ENCODE results near the gene HNRNPUL1. TPM values are rescaled to one million over a fixed set of nuclear protein-coding genes. Genes with fewer than 3 reads are reported as not detected.

Gene HNRNPUL1
- total RNA-seq, 1 experiment from 2014 or later: 158 TPM

- peaks cover 7% of the 10 kb centered on the region; the same call in 1 of the 2 replicates for H4K20me1 ChIP-seq (ENCODE audit: low read length)
- H3K4me2 ChIP-seq (ENCODE audit: low read length): no peak overlapping the region
- H3K36me3 ChIP-seq (ENCODE audit: low read depth, low read length): peaks cover 53% of the 10 kb centered on the region
- no peaks in the 10 kb centered on the region for H3K9me3 ChIP-seq (ENCODE audit: low read length)
- H3K9me2 ChIP-seq (replicated peaks; ENCODE audit: low read length): no peaks in the 10 kb centered on the region
- CTCF ChIA-PET: no interaction called here
- no peaks in the 10 kb centered on the region for H3K27me3 ChIP-seq (ENCODE audit: low read length)
- no peak for TF ChIP-seq CTCF (conservative IDR thresholded peaks at IDR 0.05; ENCODE audit: low read depth, low read length)
- TF ChIP-seq EZH2phosphoT487 (IDR thresholded peaks at IDR 0.05; ENCODE audit: borderline replicate concordance, low read length): no peak
- no peak for TF ChIP-seq EZH2 (IDR thresholded peaks at IDR 0.05; ENCODE audit: low read length, unreplicated experiment)
- POLR2A ChIA-PET (ENCODE audit: unreplicated experiment): no interaction called here
- H3K27ac ChIP-seq (ENCODE audit: low read length): no peak overlapping the region
- no TSS peak for BruUV-seq (replicated peaks)
- intact Hi-C loops (cut with micrococcal nuclease): no loop called here
- no peaks in the 10 kb centered on the region for H3F3A ChIP-seq (ENCODE audit: low read length, unreplicated experiment)
- no peak overlapping the region for H3K4me3 ChIP-seq (ENCODE audit: low read length)
- ATAC-seq (no peak), DNase-seq (no peak)
- H2AFZ ChIP-seq (ENCODE audit: low read length): no peak overlapping the region
- peaks cover 16% of the 10 kb centered on the region for H3K4me1 ChIP-seq (ENCODE audit: insufficient read depth, low read length)
- peaks cover 53% of the 10 kb centered on the region for H3K79me2 ChIP-seq (ENCODE audit: low read length)
- H3K9ac ChIP-seq (ENCODE audit: low read length): no peak overlapping the region
Observed at GRCh38 chr19:41269055-41269454, 4.9 kb downstream of the HNRNPUL1 start.

DNA sequence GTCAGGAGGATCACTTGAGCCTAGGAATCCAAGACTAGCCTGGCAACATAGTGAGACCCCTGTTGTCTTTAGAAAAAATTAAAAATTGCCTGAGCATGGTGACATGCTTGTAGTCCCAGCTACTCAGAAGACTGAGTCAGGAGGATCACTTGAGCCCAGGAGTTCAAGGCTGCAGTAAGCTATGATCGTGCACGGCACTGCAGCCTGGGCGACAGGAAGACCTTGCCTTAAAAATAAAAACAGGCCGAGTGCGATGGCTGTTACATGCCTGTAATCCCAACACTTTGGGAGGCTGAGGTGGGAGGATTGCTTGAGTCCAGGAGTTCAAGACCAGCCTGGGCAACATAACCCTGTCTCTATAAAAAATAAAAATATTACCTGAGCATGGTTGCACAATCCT lies 5.4 kb downstream of the HNRNPUL1 start:
- no peak for ATAC-seq
- intact Hi-C loops (cut with micrococcal nuclease): no loop called here
- H2AFZ ChIP-seq (ENCODE audit: low read length): no peak overlapping the region
- no peaks in the 10 kb centered on the region for H3K9me3 ChIP-seq (ENCODE audit: low read length)
- H3F3A ChIP-seq (ENCODE audit: low read length, unreplicated experiment): no peaks in the 10 kb centered on the region
- no peak overlapping the region for H3K9ac ChIP-seq (ENCODE audit: low read length)
- peaks cover 58% of the 10 kb centered on the region for H3K36me3 ChIP-seq (ENCODE audit: low read depth, low read length)
- H3K4me2 ChIP-seq (ENCODE audit: low read length): no peak overlapping the region
- no peak overlapping the region for H3K27ac ChIP-seq (ENCODE audit: low read length)
- POLR2A ChIA-PET (ENCODE audit: unreplicated experiment): no interaction called here
- H3K9me2 ChIP-seq (replicated peaks; ENCODE audit: low read length): no peaks in the 10 kb centered on the region
- H4K20me1 ChIP-seq (ENCODE audit: low read length): peaks cover 7% of the 10 kb centered on the region; the same call in 1 of the 2 replicates
- TF ChIP-seq CTCF (conservative IDR thresholded peaks at IDR 0.05; ENCODE audit: low read depth, low read length): no peak
- TF ChIP-seq EZH2 (IDR thresholded peaks at IDR 0.05; ENCODE audit: low read length, unreplicated experiment): no peak
- TF ChIP-seq EZH2phosphoT487 (IDR thresholded peaks at IDR 0.05; ENCODE audit: borderline replicate concordance, low read length): no peak
- H3K79me2 ChIP-seq (ENCODE audit: low read length): peaks cover 49% of the 10 kb centered on the region
- no peak overlapping the region for H3K4me3 ChIP-seq (ENCODE audit: low read length)
- peaks cover 16% of the 10 kb centered on the region for H3K4me1 ChIP-seq (ENCODE audit: insufficient read depth, low read length)
- CTCF ChIA-PET: no interaction called here
- no peak for DNase-seq
- BruUV-seq (replicated peaks): no TSS peak
- no peaks in the 10 kb centered on the region for H3K27me3 ChIP-seq (ENCODE audit: low read length)

GRCh38 chr19:41273076-41273475 lies 8.9 kb downstream of the HNRNPUL1 start:
- no peak for TF ChIP-seq CTCF (conservative IDR thresholded peaks at IDR 0.05; ENCODE audit: low read depth, low read length)
- TF ChIP-seq EZH2phosphoT487 (IDR thresholded peaks at IDR 0.05; ENCODE audit: borderline replicate concordance, low read length): no peak
- no peak for TF ChIP-seq EZH2 (IDR thresholded peaks at IDR 0.05; ENCODE audit: low read length, unreplicated experiment)
- Histone ChIP-seq H3K9me2 (replicated peaks; ENCODE audit: low read length) (no peaks in the 10 kb centered on the region), H2AFZ (ENCODE audit: low read length) (no peak overlapping the region), H3K36me3 (ENCODE audit: low read depth, low read length) (peaks cover 69% of the 10 kb centered on the region), H4K20me1 (ENCODE audit: low read length) (no peaks in the 10 kb centered on the region), H3K9ac (ENCODE audit: low read length) (no peak overlapping the region), H3K9me3 (ENCODE audit: low read length) (no peaks in the 10 kb centered on the region), H3K4me1 (ENCODE audit: insufficient read depth, low read length) (no peaks in the 10 kb centered on the region), H3K79me2 (ENCODE audit: low read length) (peaks cover 14% of the 10 kb centered on the region), H3K27ac (ENCODE audit: low read length) (no peak overlapping the region), H3K27me3 (ENCODE audit: low read length) (no peaks in the 10 kb centered on the region), H3F3A (ENCODE audit: low read length, unreplicated experiment) (no peaks in the 10 kb centered on the region), H3K4me3 (ENCODE audit: low read length) (no peak overlapping the region), H3K4me2 (ENCODE audit: low read length) (no peak overlapping the region)
- BruUV-seq (replicated peaks): no TSS peak
- ChIA-PET CTCF (no interaction called here), POLR2A (ENCODE audit: unreplicated experiment) (no interaction called here)
- intact Hi-C loops (cut with micrococcal nuclease): no loop called here
- DNase-seq (no peak), ATAC-seq (no peak)
